Measurements from ENCODE around the gene TPM1.
"Not testable (repeated sequence)": the region's sequence is repeated elsewhere in the genome, so short reads cannot be mapped to it uniquely, and the experiment has no call there.

The TPM1 gene

GRCh38 chr15:63099581-63099980 lies 57.0 kb downstream of the TPM1 start:
- not testable (repeated sequence) for DNase-seq

- DNase-seq, result no peak
Measured at GRCh38 chr15:63103416-63103815, 60.9 kb downstream of the TPM1 start.

DNA sequence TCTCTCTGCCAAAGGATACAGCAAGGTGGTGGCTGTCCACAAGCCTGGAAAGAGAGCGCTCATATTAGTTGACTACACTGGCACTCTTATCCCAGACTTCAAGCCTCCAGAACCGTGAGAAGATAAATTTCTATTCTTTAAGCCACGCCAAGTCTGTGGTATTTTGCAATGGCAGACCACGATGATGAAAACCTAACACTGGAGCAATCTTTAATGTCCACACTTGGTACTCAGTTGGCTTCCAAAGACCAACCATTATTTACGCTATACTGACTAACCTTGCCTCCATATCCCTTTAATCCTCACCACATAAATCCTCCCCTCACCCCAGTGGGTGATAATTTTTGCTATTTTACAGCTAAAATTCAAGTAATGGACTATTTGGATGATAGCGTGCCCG lies 62.2 kb downstream of the TPM1 start:
- no peak for DNase-seq

- not testable (repeated sequence) for DNase-seq
Measured at GRCh38 chr15:63105354-63105753, 62.8 kb downstream of the TPM1 start.

GRCh38 chr15:63107895-63108546 lies 65.5 kb downstream of the TPM1 start:
- DNase-seq, result no peak

GRCh38 chr15:63109498-63109897 lies 67.0 kb downstream of the TPM1 start:
- no peak for DNase-seq

- no peak for DNase-seq
Measured at GRCh38 chr15:63109920-63110319, 67.4 kb downstream of the TPM1 start.

DNA sequence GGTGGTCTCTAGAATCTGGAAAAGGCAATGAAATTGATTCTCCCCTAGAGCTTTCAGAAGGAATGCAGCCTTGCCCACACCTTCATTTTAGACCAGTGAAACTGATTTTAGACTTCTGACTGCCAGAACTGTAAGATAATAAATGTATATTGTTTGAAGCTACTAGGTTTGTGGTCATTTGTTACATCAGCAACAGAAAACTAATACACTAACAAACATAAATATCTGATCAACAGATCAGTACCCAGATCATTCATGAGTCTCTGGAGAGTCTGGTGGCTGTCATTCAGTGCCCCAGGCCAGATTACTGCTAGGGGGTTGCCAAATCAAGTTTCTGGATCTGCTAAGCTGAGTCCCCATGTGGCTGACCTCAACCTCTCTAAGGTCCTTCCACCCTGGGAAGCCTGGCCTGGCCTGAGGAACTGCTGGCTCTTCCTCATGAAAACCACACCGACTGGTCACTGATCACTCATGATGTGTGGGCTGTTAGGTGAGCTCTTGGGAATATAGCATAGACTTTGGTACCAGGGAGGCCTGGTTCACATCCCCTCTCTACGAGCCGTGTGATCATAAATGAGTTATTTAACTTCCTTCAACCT lies 68.0 kb downstream of the TPM1 start:
- DNase-seq, result no peak

- peak in 1 of 2 experiments; percentile 25 for DNase-seq
Measured at GRCh38 chr15:63111481-63111880, 68.9 kb downstream of the TPM1 start.

GRCh38 chr15:63112871-63113270 lies 70.3 kb downstream of the TPM1 start:
- DNase-seq, result no peak

DNA sequence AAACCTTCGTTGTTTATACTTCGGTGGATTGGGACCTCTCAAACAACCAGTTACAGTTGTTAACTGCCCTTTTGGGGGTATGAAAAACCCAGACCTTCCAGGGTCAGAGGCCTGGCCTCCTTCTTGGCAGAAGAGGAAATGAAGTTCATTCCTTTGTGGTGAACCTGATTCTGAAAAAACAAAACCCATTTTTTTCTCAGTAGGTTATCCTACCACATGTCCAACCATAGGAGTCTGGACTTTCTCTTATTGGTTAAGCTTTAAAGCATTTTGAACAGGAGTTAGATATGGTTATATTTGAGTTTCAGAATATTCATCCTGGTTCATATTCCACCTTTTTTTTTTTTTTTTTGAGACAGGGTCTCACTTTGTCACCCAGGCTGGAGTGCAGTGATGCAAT lies 71.9 kb downstream of the TPM1 start:
- DNase-seq, result no peak

Data from NCI-H524 (cell line).